Measurements from ENCODE around the gene TNXB.
"Not testable (repeated sequence)": the region's sequence is repeated elsewhere in the genome, so short reads cannot be mapped to it uniquely, and the experiment has no call there.

The TNXB gene

GRCh38 chr6:31994421-31994820, 114.7 kb downstream of the TNXB start:
- not testable (repeated sequence) for DNase-seq
